ENCODE results near the gene DAAM2.

The DAAM2 gene

DNA sequence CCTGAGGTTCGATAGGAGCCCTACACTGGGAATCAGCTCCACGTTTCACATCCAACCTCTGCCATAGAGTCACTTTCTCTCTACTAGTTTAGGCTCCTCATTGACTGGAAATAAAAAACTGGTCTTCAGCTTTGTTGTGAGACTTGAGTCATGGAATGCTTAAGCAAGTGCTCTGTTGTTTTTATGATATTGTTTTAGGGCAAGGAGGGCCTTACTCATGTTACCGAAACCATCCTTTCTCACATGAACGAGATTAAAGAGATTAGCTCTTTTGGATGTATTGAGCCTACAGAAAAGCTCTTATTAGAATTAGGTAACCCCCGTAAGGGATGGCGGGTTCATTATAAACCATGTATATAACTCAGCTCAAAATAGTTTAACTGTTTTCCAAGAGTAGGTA, 149.0 kb downstream of the DAAM2 start:
- no peak for TF ChIP-seq POLR2A (IDR thresholded peaks at IDR 0.05; ENCODE audit: low read depth, low read length)
- DNase-seq (ENCODE audit: insufficient read length, low spot score): no peak
- FAIRE-seq: no peak

DNA sequence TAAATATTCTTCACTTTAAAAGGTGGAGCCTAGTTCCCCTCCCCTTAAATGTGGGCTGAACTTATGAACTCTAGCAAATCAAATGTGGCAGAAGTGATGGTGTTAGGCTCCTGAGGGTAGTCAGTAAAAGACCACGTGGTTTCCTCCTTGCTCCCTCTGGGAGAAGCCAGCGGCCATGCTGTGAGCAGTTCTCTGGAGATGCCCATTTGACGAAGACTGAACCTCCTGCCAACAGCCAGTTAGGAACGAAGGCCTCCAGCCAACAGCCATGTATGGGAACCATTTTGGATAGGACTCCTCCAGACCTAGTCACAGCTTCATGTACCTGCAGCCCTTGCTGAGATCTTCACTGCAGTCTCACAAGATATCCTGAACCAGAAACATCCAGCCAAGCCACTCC, 149.6 kb downstream of the DAAM2 start:
- no peak for TF ChIP-seq POLR2A (IDR thresholded peaks at IDR 0.05; ENCODE audit: low read depth, low read length)
- DNase-seq (ENCODE audit: insufficient read length, low spot score): no peak
- FAIRE-seq: no peak

DNA sequence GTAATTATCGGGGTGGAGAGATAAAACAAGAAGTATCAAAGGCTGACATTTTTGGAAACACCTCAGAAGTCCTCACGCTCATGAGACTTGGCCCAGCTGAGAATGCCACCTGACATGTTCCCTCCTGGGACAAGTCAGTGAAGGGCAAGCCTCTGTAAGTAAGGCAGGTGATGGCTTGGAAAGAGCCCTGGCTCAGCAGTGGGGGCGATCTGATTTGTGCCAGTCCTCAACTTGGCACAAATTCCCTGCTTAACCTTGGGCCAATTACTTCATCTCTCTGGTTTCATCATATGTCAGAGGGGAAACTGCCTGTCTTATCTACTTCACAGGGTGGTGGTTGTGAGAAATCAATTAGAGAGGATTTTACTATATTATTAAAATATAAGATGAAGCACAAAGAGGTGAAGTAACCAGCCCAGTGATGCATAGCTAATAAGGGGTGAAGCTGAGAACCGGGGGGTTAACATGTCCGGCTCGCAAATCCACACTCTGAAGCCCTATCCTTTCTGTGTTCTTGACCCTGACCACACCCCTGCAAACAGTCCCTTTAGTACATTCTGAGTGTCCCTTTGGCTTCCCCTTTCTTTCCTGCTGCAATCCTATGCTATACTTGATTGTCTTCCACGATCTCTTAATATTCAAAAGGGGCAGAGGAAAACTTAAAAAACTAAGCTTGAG, 150.9 kb downstream of the DAAM2 start:
- DNase-seq (ENCODE audit: insufficient read length, low spot score) (no peak), FAIRE-seq (no peak)
- no peak for TF ChIP-seq POLR2A (IDR thresholded peaks at IDR 0.05; ENCODE audit: low read depth, low read length)

DNA sequence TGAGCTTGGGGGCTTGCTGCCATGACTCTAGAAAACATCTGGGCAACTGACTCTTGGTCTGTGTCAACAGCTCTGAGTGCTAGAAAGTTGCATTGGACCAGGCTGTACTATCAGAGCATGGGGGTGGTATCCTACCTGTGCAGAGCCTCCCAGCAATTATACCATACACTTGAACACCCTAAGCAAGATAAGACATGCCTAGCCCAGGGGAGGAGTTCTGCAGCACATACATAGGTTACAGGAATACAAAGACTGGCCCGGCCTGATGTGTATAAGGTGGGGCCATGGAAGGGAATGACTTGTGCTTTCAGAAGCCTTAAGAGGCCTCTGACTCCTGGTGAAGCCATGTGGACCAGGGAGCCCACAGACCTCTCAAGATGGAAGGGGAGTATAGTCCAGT, 153.4 kb downstream of the DAAM2 start:
- no peak for DNase-seq (ENCODE audit: insufficient read length, low spot score)
- no peak for TF ChIP-seq POLR2A (IDR thresholded peaks at IDR 0.05; ENCODE audit: low read depth, low read length)
- no peak for FAIRE-seq

DNA sequence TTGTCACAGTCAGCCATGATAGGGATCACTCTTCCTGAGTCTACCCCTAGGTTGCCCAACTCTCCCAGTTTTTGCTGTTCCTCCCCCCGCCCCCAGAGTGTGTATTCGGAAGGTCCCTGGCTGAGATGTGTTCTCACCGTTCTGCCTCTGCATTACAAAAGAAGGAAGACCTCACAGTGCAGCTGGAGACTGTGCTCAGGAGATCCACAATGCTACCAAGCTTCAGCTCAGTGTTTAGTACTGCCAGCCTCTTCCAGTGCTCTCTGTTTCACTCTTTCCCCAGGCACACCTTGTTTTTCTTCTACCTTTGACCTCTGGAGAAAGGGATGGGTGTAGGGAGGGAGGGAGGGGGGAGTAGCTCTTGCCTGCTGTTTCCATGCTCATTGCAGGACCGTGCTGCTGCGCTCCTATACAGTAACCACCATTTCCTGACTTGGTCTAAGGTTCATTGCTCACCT, 155.5 kb downstream of the DAAM2 start:
- FAIRE-seq: no peak
- TF ChIP-seq POLR2A (IDR thresholded peaks at IDR 0.05; ENCODE audit: low read depth, low read length): no peak

DNA sequence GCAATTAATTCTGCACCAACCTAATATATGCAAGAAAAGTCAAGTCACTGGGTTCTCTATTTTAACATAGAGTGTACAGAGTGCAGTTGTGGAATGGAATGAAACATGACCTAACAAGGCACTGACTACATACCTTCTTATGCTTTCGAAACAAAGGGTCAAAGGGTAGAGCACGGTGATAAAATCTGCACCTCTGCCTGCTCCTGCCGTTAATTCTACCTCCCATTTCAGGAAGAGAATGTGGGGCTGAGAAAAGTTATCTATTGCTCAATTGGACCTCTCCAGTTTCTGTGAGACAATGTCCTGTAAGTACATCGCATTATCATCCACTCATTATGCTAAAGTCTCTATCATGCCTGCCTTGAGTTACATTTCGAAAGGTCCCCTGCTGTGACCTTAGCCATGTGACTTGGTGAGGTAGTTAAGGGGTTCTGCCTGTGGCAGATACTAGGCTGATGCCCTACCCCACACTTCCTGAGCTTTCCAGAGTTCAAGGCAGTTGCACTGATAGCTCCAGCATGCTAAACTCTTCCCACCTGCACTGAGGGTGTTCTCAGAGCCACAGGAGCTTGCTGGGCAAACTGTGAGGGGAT, 156.1 kb downstream of the DAAM2 start:
- no peak for DNase-seq (ENCODE audit: insufficient read length, low spot score)
- TF ChIP-seq POLR2A (IDR thresholded peaks at IDR 0.05; ENCODE audit: low read depth, low read length): no peak
- no peak for FAIRE-seq

More for the DNA sequence above, 155.5 kb downstream of the DAAM2 start:
- DNase-seq (ENCODE audit: insufficient read length, low spot score): no peak

DNA sequence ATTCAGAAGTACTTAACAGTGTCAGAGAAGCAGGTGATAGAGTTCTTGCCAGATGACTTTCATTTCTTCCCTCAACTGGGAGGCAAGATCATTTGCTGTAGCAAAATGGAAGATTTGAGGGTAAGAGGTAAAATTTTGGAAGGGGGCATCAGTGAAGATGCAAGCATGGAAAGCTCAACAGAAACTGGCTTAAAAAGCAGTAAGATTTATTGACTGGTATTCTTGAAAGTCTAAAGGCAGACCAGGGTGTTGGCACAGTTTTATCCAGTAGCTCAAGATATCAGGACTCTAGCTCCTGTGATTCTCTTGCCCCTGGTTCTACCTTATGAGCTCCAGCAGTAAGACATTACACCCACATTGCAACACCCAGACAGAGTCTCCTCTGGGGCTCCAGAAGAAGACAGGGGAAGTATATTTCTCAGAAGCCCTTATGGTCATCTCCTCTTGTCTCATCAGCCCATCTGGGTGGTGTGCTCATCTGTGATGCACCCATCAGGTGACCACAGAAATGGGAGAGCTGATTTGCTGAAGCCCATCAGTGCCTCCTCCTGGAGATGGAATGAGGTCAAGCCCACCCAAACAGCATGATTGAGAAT, 158.0 kb downstream of the DAAM2 start:
- TF ChIP-seq POLR2A (IDR thresholded peaks at IDR 0.05; ENCODE audit: low read depth, low read length): no peak
- no peak for FAIRE-seq
- no peak for DNase-seq (ENCODE audit: insufficient read length, low spot score)

DNA sequence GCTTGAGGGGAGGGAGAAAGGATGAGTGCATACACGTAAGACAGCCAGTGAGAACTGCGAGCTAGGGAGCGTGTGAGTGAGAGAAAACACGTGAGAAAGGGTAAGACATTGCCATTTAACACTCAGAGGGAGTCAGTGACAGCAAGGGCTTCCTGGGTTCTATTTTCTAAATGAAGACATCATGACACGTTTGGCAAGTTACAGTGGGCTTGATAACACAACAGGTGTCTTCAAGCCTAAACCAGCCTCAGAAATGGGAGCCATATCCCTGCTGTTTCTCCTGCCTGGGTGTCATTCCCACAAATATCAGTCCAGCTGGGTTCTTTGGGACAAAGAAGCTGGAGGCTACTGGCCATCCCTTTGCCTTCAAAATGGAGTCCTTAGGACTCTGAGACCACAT, 159.0 kb downstream of the DAAM2 start:
- FAIRE-seq: no peak
- DNase-seq (ENCODE audit: insufficient read length, low spot score): no peak
- no peak for TF ChIP-seq POLR2A (IDR thresholded peaks at IDR 0.05; ENCODE audit: low read depth, low read length)

DNA sequence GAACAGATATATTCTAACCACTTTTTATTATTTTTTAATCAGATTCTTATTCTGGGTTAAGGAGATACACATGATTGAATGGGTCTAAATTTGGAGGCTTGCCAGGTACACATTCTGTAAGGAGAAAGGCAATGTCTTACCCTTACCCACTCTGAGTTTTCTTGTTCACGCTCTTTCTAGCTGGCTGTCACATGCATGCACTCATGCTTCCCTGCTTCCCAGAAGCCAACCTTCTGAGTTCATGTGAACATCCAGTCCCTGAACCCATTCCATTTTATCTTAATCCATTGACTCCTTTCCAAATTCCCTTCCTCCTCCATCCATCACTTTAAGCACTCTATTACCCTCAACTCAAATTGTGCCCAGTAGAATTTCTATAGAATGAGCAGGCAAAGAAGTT, 159.5 kb downstream of the DAAM2 start:
- DNase-seq (ENCODE audit: insufficient read length, low spot score) (no peak), FAIRE-seq (no peak)
- no peak for TF ChIP-seq POLR2A (IDR thresholded peaks at IDR 0.05; ENCODE audit: low read depth, low read length)

DNA sequence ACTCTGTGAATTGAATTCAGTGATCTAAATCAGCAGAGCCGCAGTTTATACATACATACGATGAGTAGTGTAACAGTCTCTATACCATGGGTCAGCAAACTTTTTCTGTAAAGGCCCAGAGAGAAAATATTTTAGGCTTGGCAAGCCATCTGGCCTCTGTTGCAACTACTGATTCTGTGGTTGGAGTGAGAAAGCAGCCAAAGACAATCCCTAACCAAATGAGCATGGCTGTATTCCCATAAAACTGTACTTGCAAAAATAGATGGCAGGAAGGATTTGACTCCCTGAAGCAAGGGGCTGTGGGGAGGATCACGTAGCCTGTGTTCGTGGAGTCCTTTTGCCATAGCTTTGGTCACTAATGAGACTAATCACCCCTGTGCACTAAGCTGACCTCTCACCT, 160.0 kb downstream of the DAAM2 start:
- no peak for TF ChIP-seq POLR2A (IDR thresholded peaks at IDR 0.05; ENCODE audit: low read depth, low read length)
- no peak for FAIRE-seq
- DNase-seq (ENCODE audit: insufficient read length, low spot score): no peak

DNA sequence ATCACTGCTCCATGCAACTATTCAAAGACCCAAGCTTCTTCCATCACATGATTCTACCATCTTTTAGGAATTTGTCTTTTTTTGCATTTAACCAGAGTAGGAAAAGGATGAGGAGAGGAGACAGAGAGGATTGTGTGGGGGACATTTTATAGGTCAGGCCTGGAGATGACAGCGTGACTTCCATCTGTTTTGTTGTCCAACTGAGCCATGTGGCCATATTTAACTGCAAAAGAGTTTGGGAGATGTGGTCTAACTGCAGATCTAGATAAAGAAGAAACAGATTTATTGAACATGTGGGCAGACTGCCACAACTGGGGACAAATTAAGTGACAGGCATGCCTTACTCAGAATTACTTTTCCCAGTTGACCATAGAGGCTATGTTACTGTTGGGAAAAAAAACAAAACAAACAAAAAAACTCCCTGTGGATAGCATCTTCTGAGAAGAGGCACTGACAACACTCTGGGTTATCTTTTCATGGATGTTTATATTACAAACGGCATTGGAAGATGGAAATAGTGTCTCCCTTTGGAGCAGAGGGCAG, 161.0 kb downstream of the DAAM2 start:
- DNase-seq (ENCODE audit: insufficient read length, low spot score) (no peak), FAIRE-seq (no peak)
- TF ChIP-seq POLR2A (IDR thresholded peaks at IDR 0.05; ENCODE audit: low read depth, low read length): no peak
